SH-SY5Y (cell line): ENCODE data around the gene MCM7.

Experiments
- GATA2 ChIP-seq: IDR thresholded peaks from 2 replicates; pipeline ENCODE4 v1.6.1; 2011; ENCODE audit warnings: mild to moderate bottlenecking, low read depth, low read length
- GATA3 ChIP-seq: IDR thresholded peaks from 2 replicates; pipeline ENCODE4 v1.6.1; 2011; ENCODE audit warnings: low read depth, mild to moderate bottlenecking, low read length, moderate library complexity

MCM7 gene

DNA sequence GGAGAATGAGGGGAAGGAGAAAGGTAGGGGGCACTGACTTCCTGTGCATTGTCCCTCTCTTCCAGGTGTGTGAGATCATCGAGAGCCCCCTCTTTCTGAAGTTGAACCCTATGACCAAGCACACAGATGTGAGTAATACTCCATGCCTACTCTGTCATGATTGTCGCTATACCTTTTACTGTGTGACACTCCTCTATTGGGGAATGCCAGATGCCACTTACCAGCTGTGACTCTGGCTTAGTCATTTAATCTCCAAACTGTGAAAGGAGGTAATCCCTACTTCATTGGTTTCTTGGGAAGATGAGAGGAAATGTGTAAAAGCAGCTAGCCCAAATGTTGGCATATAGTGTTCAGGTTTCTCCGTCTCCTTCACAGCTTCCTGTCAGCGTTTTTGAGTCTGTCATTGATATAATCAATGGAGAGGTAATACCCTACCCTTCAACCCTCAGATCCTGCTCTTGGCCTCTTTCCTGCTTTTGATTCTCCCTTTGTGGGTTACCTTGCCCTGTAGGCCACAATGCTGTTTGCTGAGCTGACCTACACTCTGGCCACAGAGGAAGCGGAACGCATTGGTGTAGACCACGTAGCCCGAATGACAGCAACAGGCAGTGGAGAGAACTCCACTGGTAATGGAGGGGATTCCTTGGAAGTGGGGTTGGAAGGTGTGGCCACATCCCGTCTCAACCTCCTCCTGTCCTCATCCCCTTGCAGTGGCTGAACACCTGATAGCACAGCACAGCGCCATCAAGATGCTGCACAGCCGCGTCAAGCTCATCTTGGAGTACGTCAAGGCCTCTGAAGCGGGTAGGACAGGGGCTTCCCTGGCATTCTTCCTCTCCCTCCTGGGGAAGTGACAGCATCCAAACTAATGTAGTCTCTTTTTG lies 10.4 kb downstream of the MCM7 start:
- TF ChIP-seq GATA2 (no peak), GATA3 (no peak)

DNA sequence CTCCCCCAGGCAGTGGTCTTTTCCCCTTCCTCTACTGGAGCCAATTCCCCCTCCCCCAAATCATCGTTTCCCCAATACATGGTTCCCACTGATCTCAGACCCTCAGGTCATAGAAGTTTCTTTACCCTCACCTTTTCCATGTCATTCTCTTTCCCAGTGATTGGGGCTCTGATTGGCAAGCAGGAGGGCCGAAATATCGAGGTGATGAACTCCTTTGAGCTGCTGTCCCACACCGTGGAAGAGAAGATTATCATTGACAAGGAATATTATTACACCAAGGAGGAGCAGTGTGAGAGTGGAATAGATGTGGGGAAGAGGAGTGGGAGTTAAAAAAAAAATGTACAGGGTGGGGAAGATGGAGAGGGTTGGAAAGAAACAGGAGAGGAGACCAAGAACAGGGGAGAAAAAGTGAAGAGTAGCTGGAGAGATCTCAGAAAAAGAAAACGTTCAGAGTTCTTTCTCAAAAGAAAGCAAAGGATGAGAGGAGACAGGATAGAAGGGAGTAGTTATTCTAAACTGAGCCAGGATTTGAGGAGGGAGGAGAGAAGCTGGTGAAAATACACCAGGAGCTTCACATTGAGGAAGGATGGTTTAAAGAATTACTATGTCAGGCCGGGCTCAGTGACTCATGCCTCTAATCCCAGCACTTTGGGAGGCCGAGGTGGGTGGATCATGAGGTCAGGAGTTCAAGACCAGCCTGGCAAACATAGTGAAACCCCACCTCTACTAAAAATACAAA lies 11.6 kb downstream of the MCM7 start:
- TF ChIP-seq GATA2 (no peak), GATA3 (no peak)

DNA sequence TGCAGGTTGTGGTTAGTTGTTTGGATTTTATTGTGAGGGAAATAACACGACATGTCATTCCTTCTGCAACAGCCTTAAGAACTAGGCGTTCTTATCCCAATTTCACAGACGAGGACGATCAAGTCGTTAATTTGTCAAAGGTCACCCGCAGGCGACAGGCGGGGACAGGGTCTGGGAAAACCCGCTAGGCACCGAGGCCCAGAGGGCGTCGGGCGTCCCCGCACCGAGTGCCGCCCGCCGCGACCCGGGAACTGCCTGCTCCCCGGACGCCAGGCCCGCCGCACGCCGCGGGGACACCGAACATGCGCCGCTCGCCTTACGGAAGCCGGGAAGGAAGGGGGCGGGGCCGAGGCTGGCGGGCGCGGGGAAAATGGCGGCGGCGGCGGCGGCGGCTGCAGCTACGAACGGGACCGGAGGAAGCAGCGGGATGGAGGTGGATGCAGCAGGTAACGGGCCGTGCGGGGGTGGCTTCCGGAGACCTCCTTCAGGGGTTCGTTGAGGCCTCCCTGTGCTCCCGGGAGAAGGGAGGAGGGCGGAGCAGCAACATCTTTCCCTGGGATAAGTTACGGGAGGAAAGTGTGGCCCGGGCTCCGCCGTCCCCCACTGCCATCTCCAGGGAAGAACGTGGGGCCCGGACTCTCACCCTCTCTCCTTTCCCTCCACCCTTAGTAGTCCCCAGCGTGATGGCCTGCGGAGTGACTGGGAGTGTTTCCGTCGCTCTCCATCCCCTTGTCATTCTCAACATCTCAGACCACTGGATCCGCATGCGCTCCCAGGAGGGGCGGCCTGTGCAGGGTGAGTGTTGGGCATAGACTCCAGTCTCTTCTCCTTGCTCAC lies 12.4 kb downstream of the MCM7 start, which contains the start of gene COPS6:
TSS of gene COPS6 (plus strand) at position 349 of the 837 bp plus-strand sequence. CDS start at position 371, 22 bp downstream.
- TF ChIP-seq GATA2 (no peak), GATA3 (no peak)

DNA sequence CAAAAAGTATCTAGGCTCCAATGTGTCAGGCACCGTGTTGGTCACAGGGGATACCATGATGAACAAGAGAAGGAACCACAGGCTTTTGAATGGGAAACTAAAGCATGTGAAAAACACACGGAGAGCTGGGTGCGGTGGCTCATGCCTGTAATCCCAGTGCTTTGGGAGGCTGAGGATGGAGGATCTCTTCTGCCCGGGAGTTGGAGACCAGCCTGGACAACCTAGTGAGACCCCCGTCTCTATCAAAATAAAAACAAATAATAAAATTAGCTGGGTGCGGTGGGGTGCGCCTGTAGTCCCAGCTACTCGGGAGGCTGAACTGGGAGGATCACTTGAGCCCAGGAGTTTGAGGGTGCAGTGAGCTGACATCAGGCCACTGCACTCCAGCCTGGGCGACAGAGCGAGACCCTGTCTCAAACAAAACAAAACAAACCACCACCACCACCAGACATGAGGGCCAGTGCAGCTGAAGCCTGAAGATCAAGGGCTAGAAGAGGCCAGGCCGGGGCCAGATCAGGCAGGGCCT lies 13.0 kb downstream of the MCM7 start:
- TF ChIP-seq GATA3 (no peak), GATA2 (no peak)

DNA sequence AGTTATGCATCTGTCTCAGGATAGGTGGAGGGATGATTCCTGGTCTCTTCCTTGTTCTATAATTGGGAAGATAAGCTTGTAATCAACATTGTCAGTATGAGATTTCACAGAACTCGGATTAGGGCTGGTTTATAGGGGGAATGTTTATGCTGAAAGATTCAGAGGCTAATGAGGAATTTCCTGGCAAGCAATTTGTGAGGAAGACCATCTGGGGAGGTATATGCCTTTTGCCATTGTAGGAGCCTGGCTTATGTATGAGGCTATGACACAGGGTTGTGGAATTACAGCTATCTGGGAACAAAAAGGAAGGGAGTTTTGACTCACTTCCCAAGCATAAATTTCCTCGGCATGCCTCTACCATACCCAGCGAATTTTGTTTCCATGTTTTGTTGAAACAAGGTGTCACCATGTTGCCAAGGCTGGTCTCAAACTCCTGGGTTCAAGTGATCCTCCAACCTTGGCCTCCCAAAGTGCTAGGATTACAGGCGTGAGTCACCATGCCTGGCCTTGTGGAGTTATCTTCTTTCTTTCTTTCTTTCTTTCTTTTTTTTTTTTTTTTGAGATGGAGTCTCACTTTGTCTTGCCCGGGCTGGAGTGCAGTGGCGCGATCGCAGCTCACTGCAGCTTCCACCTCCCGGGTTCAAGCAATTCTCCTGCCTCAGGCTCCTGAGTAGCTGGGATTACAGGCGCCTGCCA lies 14.0 kb downstream of the MCM7 start:
- no peak for TF ChIP-seq GATA3
- TF ChIP-seq GATA2: no peak

DNA sequence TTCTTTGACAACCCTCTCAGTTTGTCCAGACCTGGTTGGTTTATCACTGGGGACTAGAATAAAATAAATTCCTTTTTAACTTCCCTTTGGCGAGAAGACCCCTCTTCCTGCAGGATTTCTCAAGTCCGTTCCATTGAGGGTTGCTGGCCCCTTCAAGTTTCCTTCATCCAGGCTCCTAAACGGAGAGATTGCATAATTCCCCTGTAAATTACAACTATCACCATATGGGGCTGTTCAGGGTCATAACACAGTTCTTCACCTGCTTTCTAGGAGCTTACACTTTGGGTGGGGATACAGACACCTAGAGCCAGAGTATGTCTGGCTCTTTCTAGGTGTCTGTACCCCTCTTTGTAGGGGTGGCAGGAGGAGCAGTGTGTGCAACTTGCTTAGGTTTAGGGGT lies 15.7 kb downstream of the MCM7 start:
- TF ChIP-seq GATA3 (no peak), GATA2 (no peak)

DNA sequence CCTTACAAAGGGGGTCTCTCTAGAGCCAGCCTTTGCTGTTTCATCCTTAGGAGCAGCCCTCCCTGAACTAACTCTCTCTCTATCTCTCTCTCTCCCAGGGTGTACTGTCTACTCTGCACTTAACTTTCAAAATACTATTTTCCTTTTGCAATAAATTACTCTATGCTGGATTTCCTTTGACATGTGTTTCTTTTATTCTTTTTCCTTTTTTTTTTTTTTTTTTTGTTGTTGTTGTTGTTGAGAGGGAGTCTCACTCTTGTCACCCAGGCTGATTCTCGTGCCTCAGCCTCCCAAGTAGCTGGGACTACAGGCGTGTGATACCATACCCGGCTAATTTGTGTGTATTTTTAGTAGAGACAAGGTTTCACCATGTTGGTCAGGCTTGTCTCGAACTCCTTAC lies 18.2 kb downstream of the MCM7 start:
- TF ChIP-seq GATA3 (no peak), GATA2 (no peak)

DNA sequence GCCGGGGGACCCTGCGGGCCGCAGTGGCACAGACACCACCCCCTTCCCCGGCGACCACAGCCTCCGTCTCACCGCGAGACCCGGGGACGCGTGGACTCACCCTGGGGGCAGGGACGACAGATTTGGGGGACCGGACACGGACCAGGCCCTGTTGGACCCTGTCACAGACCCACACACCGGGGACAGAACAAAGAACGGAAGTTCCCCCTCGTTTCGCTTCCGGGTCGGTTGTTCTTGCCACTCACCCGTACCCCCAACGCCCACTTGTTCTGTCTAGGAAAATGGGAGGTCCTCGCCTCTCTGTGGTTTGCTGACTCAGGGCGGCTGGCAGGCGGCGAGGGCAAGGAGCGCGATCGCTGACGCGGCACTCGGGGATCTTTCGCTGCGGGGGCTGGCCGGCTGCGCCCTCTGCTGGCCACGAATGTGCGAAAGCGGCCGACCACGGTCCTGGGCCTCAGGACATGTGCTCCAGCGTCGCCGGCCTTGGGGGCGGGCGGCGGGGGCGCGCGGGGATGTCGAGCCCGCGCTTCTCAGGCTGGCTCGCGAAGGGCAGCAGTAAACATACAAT lies 19.6 kb downstream of the MCM7 start, which contains the start of gene ZNF3:
TSS of gene ZNF3 (minus strand) at position 189 of the 568 bp plus-strand sequence. CDS start 4,366 bp downstream, outside the sequence.
- TF ChIP-seq GATA3 (no peak), GATA2 (no peak; the same call in 1 of the 2 replicates)

DNA sequence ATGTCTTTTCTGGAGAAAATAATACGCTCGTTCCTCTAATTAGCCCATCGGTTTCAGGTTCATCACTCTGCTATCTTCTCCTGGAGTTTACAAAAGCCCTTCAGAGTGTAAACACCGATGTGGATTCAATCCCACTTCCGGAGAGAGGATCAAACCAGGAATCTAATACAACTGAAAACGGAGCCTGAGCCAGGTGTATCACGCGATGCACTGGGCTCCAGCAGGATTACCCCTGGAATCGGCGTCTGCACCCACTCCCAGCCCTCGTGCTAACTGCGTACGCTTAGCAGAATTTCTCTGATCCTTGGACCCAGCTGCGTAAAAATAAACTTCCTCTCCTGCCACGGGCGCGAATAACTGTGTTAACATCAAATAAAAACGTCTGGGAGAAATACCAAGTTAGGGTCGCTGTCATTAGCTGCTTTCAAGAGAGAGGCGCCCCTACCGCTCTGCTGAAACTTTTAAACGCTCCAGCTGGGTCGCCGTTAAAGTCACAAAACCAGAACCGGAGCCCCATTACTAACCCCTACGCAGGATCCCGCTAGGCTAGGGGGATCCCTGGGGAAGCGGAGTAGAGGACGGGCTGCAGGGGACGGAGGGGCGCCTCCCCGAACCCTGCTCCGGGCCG lies 20.2 kb downstream of the MCM7 start:
- TF ChIP-seq GATA3 (no peak), GATA2 (no peak)

DNA sequence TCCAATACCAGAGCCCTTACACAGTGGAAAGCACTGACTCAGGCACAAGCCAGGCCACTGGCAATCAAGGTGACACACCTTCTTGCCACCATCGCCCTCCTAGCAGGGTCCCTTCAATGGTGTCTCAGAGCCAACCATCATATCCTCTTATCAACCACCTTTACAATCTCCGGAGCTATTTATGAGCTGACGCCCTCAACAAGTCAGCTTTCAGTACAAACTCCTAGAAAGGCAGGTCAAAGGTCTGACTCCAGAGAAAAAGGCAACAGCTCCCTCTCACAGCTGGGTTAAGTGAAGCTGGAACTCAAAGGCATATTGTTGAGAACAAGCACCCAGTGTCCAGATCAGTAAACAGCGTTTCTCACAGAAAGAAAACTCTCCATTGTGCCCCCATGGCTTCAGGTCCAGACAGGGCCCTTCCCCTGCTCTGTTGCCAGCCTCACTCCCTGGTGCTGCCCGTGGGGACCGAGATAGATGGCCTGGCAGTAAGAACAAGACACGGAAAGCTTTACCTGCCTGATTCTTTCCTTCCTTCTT lies 22.1 kb downstream of the MCM7 start:
- TF ChIP-seq GATA2 (no peak), GATA3 (no peak)

DNA sequence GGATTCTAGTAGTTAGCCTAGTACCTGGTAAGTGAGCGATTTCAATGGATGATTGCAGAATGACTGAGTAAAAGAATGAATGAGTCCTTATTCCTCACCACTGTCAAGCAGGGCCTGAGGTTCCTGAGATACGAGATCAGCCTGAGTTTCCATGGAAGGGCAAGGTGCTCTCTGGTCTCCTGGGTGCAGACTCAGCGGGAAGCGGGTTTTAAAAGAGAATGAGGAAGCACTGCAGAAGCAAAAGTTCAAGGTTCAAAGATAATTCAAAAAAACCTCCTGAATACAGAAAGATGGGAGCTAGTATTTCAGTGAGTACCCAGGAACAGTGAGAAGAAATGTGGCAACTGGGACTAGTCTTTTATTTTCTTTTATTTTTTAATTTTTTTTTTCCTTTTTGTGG lies 24.0 kb downstream of the MCM7 start:
- TF ChIP-seq GATA3 (no peak), GATA2 (no peak)

DNA sequence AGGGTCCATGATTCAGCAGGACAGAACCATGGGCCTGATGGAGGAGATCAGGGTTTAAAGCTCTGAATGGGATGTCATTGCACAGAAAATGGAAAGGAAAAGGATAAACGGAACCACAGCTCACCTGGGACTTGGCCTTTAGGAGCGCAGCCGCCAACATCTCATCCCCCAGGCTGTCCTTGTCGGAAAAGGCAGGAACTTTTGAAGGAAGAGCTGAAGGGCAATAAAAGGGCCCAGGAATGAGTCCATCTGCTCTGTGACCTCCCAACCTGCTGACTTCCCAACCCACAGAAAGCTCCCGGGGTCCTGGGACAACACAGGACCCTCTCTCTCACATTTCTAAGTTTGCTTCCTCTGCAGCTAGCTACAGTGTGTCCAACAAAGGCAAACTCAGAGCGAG lies 25.8 kb downstream of the MCM7 start:
- no peak for TF ChIP-seq GATA3
- TF ChIP-seq GATA2: no peak
